Activated CD4-positive, alpha-beta T cell treated with anti-CD3 and anti-CD28 coated beads for 48 hours (primary cell): Measurements from ENCODE around the gene VMP1.
"Not testable (repeated sequence)": the region's sequence is repeated elsewhere in the genome, so short reads cannot be mapped to it uniquely, and the experiment has no call there.

Source experiments
- DNase-seq: peaks from one replicate; pipeline ENCODE4 v3.0.0-alpha.2; 2020

The VMP1 gene

DNA sequence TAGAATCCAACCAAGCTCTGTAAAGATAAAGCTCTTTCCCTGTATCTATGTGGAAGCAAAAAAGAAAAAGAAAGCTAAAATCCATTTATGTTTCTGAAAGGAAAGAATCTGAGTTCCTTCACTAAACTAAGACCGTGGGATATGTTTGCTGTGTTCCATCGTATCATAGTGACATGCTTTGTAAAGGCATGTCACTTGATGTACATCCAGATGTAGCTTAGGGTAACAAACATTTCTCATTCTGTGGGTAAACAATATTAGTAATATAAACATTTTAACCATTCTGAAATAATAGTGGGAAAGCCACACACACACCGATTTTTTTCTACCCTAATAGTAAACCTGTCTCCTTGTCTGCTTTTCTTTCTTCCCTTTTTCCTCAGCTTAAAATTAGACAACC, 107.2 kb downstream of the VMP1 start:
- no peak for DNase-seq

DNA sequence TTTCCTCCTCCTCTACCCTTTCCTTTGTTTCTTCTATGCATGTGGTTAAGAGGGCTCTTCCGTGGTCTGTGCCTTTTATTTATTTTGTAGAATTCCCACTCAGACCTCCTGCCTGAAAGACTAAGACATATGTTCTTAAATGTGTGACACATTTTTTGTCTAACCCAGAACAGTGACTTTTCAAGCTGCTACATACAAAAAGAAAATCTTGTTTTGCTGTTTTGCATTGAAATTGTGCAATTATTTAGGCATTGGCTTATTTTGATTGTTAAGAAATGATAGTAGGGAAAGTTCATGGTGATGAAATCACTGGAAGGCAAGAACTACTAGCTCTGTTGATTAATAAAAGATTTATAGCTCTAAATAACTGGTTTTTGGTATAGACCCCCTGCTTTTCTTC, 108.5 kb downstream of the VMP1 start:
- DNase-seq: no peak

DNA sequence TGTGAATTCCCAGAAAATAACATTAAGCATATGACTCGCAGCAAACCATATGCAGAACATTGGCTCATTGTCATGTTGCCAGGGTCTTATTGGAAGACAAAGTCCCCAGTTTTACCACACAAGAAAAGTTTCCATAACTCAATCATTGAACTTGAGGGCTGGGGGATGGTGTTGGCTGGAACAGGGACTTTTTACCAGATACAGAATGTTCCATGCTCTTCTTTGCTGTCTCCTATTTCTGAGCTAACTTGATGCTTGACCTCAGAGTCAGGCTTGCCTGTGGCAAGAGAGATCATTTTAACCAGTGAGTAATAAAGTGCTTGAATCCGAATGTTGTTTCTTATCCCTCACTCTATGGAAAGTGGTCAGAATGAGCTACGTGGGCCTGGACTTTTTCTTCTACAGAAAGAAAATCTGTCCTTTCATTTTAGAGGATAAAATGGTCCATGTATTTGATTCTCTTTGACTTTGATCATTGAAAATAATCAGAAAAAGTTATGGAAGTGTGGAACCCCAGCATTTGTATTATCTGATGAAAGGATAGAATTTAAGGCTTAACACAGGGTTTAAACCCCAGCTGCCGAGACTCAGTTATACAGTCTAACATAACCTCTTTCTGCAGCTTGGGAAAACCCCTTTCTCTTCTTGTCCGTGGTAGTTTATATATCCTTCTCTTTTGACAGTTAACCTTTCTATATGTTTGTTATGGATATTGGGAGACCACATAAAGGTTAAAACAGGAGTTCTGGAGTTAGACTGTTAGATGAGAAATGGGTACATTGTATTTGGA, 118.3 kb downstream of the VMP1 start:
- DNase-seq: peak; percentile 63

DNA sequence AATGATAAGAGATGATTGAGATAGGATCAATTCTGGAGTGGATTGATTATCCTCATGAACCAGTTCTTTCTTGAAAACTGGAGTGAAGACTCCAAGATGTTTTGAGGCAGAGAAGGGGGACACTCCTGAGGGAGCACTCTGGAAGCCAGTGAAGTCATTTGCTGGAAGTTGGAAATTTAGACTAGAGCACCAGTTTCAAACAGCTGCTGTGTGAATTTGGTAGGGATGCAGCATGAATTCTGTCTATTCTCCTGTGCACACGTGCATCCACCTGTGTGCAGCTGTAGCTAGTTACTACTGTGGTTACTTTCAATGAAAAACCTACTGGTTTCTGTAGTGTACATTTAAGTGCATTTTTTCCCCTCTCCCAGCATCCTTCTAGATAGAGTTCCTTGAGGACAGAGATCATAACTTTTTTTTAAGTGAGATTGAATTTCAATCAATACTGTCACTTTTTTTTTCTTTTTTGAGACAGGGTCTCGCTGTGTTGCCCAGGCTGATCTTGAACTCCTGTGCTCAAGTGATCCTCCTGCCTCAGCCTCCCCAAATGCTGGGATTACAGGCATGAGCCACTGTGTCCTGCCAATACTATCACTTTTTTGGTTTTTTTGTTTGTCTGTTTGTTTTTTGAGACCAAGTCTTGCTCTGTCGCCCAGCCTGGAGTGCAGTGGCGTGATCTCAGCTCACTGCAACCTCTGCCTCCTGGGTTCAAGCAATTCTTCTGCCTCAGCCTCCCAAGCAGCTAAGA, 119.4 kb downstream of the VMP1 start:
- DNase-seq: no peak

DNA sequence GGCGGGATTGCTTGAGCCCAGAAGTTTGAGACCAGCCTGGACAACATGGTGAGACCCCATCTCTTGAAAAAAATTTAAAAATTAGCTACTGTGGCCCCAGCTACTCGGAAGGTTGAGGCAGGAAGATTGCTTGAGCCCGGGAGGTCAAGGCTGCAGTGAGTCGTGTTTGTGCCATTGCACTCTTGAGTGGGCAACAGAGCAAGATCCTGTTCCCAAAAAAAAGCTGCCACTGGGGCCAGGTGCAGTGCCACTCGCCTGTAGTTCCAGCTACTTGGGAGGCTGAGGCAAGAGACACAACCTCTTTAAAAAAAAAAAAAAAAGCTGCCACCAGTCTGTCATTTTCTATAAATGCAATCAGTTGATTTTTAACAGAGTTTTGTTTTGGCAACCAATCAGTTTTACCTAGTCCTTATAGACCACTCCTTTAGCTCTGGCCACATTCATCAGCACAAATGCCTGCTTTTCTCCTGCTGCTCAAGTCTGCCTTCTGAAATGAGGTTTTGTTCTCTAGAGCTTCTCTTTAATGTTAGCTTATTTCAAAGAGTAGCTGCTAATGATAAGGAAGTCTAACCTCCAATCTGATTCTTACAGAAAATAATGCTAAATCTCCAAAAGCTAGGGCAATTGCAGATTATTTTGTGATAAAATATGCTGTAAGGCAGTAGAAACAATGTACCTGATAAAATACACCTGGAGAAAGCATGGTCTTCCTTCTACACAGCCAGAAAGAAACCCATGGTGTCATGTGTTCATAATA, 120.4 kb downstream of the VMP1 start:
- no peak for DNase-seq

DNA sequence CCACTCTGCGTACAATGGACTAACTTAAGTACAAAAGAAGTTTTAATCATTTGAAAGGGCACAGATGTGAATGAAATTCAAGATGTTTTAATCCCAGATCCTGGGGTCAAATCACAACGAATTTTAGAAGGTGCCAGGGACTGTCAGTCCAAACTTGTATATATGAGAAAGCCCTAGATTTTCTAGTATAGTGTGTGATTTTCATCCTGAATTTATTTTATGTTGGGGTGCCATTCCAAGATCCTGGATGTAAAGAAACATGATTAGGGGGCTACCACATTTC, 121.0 kb downstream of the VMP1 start:
- DNase-seq: no peak

DNA sequence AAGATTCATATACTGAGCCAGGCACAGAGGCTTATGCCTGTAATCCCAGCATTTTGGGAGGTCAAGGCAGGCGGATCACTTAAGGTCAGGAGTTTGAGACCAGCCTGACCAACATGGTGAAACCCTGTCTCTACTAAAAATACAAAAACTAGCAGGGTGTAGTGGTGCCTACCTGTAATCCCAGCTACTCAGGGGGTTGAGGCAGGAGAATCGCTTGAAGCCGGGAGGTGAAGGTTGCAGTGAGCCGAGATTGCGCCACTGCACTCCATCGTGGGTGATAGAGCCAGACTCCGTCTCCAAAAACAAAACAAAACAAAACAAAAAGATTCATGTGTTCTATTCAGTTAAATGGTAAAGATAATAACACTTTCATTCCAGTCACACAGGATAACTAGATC, 121.4 kb downstream of the VMP1 start:
- DNase-seq: peak; percentile 70

DNA sequence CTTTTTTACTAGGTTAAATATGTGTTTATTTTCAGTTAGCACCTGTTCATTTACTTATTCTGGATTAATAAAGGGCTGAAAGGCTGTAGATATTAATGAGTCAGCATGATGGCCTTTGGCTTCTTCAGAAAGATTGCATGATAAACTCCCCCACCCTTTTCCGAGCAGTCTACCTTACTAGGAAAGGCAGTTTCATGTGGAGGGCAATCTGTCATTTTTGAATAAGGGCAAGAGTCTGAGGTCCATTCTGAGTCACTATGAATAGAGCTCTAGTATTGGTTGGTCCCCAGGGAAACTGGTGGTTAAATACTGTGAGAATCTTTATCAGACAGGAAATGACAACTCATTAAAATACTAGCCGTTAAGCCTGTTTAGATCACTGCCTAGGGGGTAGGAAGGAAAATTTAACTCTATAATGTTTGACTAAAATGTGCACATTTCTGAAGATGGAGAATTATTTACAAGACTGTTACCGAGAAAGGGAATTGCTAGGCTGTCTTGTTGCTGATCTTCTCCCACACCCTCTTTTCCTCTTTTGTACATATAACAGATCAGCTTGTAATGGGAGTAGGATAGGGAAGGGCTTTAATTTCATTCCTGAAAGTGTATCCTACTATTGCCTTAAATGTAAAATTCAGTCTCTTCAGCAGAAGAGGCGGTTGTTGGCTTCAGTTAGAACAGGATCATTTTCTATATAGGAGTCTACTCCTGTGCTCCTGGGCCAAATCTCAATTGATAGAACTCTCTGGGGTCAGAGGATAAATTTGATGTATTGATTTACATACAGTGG, 122.0 kb downstream of the VMP1 start:
- no peak for DNase-seq

DNA sequence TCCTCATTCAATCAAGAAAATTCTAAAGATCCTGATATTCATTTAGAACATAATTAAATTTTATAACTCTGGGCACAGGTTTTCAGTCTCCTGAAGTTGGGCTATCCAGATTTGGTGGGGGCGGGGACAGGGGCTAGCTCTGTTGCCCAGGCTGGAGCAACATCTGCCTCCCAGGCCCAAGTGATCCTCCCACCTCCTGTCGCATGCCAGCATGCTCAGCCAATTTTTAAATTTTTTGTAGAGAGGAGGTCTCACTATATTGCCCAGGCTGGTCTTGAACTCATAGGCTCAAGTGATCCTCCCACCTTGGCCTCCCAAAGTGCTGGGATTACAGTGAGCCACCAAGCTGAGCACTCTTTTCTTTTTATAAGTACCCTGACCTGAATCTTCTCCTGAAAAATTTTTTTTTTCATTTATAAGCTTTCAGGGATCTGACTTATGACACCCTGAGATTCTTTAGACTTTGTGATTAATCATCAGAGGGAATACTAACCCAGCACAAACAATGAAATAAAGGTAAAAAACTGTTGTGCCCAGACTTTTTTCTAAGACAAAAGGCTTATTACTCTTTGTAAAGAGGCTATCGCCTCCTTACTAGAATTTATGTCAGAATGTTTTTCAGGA, 122.7 kb downstream of the VMP1 start:
- DNase-seq: peak; percentile 73

DNA sequence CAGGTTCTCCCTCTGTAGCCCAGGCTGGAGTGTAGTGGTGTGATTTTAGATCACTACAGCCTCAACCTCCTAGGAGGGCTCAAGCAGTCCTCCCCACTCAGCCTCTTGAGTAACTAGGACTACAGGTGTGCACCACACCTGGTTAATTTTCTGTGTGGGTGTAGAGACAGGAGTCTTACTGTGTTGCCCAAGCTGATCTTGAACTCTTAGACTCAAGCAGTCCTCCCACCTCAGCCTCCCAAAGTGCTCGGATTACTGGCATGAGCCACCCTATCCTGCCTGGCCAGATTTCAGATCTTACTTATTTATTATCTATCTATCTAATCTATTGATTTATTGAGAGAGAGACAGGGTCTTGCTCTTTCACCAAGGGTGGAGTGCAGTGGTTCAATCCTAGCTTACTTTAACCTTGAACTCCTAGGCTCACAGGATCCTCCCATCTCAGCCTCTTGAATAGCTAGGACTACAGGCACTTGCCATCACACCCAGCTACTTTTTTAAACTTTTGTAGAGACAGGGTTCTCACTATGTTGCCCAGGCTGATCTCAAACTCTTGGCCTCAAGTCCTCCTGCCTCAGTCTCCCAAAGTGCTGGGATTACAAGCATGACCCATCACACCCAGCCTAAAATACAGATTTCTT, 123.5 kb downstream of the VMP1 start:
- no peak for DNase-seq

DNA sequence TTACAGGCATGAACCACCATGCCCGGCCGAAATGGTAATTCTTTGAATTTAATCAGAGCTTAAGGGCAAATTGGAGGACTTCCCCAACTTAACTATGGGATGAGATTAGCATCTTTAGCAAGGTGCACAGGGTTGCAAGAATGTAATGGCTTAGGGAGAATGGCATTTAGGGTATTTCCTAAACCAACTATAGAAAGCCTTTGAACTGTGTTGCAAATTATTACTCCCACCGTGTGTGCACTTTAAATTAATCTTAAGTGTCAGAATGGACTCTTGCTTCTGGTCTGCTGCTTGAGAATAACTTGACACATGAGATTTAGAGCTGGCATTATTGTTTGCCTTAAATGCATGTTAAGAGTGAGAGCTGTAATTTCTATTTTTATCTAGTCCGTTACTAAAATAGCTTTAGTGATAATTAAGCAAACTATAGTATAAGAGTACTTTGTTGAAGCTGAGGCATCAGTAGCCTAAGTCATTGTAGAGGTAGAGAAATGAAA, 125.5 kb downstream of the VMP1 start:
- DNase-seq: no peak

DNA sequence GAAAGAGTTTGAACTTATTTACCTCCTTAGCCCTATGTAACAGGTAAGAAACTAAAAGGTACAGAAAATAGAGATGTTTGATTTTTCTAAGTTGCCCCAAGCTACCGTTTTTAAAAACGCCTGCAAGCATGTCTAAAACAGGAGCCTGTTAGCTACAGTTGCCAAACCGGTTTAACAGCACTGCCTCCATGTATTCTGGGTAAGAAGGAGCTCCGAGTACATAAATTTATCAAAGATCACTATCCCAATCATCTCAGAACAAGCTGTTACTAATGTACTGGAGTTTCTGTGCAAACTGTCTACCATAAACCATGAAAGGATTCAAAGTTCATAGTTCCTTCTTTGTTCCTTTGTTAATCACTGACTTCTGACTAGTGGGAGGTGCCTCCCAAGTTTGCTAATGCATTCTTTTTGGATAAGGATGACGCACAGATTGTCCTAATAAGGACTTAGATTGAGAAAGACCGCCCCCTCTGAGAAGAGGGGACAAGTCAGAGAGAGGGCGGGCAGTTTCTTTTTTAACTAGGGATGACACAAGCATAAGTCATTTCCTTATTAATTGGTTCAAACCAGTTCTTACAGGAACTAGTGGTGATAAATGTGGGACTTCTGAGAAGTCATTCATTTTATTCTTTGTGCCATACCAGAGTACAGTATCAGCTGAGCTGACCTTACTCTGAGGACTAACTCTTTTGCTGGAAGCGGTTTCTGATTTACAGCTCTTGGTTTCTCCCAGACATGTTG, 130.0 kb downstream of the VMP1 start:
- DNase-seq: peak; percentile 73

DNA sequence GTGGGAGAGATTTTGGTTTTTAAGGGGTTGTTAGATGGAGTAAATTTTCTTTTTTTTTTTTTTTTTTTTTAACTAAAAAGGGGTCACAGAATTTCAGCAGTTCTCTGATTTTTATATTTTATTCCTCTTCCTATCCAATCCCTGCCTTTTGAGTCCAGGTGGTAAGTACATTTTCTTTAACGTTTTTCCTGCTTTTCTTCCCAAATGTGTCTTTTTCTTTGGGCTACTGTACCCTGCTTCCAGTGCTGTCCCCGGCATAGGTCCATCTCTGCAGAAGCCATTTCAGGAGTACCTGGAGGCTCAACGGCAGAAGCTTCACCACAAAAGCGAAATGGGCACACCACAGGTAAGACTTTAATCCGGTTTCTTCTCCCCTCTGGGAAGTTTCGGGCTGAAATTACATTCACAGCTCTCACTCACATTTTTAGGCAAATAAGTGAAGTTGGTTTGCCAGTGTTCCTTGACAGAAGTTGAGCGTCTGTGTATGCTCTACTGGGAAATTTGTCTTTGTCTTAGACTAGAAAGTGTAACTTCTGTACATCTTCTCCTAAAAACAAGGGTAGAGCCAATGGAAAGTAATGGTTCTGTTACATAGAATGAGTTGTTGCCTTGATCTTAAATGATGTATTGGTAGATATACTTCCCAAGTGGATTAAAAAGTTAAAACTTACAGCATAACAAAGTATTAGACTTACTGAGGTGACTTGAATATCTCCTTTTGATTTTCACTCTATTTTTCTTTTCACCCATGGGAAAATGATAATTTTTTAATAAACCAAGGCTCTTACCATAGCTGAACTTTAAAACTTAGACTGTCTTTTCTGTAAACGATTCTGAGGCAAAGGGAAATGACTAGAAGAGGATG, 130.8 kb downstream of the VMP1 start:
- no peak for DNase-seq

DNA sequence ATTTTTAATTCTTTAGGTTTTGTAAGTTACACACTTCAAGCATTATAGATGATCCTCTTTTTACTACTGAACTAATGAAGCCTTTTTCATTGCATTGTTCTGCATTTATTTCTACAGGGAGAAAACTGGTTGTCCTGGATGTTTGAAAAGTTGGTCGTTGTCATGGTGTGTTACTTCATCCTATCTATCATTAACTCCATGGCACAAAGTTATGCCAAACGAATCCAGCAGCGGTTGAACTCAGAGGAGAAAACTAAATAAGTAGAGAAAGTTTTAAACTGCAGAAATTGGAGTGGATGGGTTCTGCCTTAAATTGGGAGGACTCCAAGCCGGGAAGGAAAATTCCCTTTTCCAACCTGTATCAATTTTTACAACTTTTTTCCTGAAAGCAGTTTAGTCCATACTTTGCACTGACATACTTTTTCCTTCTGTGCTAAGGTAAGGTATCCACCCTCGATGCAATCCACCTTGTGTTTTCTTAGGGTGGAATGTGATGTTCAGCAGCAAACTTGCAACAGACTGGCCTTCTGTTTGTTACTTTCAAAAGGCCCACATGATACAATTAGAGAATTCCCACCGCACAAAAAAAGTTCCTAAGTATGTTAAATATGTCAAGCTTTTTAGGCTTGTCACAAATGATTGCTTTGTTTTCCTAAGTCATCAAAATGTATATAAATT, 132.3 kb downstream of the VMP1 start:
- no peak for DNase-seq

DNA sequence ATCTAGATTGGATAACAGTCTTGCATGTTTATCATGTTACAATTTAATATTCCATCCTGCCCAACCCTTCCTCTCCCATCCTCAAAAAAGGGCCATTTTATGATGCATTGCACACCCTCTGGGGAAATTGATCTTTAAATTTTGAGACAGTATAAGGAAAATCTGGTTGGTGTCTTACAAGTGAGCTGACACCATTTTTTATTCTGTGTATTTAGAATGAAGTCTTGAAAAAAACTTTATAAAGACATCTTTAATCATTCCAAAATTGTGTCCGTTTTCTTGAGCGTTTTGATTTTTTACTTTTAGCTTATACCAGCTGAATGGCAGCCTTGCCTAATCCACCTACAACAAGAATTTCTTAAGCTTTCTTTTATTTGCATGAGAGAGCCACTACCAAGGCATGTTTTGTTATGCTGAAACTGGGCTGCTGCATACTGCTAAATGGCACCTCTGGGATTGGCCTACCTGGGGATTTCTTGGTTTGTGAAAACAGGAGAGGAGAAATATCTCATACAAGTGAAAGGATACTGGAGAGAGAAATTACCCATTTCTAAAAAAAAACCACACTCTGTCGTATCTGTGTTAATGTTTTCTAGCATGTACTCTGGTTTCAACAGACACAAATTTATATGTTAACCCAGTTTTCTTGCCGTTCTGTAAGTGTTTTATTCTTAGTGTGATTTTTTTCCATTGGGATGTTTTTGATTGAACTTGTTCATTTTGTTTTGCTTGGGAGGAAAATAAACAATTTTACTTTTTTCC, 133.1 kb downstream of the VMP1 start:
- no peak for DNase-seq

DNA sequence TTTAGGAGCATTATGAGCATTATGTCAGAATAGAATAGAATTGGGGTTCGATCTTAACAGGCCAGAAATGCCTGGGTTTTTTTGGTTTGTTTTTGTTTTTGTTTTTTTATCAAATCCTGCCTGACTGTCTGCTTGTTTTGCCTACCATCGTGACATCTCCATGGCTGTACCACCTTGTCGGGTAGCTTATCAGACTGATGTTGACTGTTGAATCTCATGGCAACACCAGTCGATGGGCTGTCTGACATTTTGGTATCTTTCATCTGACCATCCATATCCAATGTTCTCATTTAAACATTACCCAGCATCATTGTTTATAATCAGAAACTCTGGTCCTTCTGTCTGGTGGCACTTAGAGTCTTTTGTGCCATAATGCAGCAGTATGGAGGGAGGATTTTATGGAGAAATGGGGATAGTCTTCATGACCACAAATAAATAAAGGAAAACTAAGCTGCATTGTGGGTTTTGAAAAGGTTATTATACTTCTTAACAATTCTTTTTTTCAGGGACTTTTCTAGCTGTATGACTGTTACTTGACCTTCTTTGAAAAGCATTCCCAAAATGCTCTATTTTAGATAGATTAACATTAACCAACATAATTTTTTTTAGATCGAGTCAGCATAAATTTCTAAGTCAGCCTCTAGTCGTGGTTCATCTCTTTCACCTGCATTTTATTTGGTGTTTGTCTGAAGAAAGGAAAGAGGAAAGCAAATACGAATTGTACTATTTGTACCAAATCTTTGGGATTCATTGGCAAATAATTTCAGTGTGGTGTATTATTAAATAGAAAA, 133.8 kb downstream of the VMP1 start:
- not testable (repeated sequence) for DNase-seq

DNA sequence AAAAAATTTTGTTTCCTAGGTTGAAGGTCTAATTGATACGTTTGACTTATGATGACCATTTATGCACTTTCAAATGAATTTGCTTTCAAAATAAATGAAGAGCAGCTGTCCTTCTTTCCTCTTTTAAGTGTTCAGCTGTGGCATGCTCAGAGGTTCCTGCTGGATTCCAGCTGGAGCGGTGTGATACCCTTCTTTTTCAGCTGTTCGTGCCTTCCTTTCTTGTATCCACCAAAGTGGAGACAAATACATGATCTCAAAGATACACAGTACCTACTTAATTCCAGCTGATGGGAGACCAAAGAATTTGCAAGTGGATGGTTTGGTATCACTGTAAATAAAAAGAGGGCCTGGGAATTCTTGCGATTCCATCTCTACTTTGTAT, 134.4 kb downstream of the VMP1 start:
- DNase-seq: not testable (repeated sequence)
